ENCODE data around the gene NAPB.

Gene NAPB

DNA sequence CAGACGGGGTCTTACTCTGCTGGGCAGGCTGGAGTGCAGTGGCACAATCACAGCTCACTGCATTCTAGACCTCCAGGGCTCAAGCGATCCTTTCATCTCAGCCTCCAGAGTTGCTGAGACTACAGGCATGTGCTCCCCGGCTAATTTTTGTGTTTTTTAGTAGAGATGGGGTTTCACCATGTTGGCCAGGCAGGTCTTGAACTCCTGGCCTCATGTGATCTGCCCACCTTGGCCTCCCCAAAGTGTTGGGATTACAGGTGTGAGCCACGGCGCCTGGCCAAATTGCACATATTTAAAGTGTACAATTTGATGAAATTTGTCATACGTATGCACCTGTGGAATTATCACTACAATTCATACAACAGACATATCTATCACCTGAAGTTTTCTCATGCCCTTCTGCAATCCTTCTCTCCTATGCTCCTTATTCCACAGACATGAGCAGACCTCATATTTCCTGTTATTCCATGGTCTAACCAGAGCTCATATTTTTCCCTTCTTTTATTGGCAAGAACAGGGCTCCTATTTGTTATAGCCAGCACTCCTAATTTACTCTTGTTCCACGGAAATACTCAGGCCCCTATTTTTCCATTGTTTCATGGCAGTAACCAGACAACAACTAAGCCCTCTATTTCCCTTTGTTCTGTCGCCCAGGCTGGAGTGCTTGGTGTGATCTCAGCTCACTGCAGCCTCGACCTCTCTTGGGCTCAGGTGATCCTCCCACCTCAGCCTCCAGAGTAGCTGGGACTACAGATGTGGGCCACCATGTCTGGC, 16.0 kb upstream of the NAPB start:
- DNase-seq, result no peak

GRCh38 chr20:23436681-23437080, 15.4 kb upstream of the NAPB start:
- no peak for DNase-seq

DNA sequence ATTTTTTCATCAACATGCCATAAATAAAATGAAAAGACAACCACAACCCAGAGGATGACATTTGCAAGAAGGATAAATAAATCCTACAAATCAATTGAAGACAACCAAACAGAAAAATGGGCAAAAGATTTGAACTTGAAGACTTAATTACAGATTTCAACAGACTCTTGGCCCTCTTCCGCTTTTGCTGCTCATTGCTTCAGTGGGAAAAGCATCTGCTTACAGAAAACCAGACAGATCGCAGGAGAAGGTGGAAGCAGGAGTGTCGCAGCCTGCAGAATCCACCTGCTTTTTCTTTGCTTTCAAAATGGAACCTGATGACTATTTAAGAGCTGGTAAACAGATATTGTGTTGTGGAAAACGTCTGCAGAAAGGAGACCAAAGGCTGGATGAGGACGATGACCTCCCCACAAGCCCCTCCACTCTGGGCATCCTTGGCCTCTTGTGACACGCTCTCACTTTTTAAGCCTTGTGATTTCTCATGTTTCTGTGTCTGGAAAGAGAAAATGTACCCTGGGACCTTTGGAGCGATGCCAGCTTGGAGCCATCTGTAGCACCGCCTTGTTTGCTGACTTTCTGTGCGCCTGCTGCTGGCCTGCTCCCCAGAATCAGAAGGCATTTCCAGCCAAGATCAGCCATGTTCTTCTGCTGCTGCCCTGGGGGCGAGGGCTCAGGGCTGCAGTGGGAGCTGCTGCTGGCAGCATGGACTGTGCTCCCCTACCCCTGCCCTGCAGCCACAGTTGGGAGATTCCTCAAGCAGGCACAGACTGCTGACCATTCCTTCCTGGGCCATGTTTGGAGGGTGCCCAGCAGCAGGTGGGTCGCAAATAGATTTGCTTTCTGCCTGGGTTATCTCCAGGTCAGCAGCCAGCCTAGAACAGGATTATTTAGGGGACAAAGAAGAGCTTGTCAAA, 14.6 kb upstream of the NAPB start:
- no peak for DNase-seq

GRCh38 chr20:23434521-23435313, 13.4 kb upstream of the NAPB start:
- no peak for DNase-seq

DNA sequence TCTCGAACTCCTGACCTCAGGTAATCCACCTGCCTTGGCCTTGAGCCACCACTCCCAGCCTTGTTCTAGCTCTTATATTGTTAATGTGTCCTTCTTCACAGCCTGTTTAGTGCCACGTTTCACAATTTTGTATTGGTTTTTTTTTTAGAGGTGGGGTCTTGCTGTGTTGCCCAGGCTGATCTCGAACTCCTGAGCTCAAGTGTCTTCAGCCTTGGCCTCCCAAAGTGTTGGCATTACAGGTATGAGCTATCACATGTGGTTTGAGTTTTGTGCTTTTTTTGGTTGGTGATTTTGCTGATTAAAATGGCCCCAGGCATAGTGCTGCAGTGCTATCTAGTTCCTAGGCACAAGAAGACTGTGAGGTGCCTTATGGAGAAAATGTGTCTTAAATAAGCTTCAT, 12.3 kb upstream of the NAPB start:
- DNase-seq, result no peak

GRCh38 chr20:23425129-23425528, 3.8 kb upstream of the NAPB start:
- no peak for DNase-seq

- peak; percentile 53 for DNase-seq
These were observed 1.0 kb downstream of the NAPB start for GRCh38 chr20:23419995-23420901.

DNA sequence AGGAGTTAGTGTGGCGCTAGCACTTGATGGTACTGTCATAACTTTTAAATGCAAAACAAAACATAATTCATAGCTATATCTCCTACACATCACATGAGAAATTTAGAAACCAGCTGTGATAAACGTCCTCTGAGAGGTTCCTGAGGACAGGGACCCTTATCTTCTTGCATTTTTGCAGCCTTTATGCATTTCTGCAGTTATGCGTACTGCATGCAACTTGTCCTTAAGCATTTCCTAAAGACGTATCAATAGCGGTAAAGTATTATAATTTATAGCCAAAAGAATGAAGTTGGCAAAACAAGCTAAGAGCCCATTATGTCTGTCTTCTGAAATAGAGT, 1.7 kb downstream of the NAPB start:
- no peak for DNase-seq

DNA sequence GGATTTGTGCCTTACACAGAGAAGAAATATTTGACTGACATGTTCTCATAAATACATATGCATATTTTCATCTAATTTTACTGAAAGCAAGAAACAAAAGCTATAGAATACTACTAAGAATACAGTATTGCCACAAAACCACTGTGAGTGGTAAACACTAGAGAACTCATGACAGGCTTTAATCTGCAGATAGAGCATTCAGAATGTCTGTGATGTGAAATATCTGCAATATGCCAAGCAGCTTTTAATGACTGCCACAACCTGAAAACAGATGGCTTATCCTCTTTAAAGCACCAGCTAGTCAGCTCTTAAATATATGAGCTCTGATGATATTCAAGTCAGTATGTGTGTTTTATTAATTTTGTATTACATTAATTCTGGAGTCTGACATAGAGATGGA, 3.4 kb downstream of the NAPB start:
- no peak for DNase-seq

- peak; percentile 29 for DNase-seq
These were observed 5.2 kb downstream of the NAPB start for GRCh38 chr20:23415959-23416583.

DNA sequence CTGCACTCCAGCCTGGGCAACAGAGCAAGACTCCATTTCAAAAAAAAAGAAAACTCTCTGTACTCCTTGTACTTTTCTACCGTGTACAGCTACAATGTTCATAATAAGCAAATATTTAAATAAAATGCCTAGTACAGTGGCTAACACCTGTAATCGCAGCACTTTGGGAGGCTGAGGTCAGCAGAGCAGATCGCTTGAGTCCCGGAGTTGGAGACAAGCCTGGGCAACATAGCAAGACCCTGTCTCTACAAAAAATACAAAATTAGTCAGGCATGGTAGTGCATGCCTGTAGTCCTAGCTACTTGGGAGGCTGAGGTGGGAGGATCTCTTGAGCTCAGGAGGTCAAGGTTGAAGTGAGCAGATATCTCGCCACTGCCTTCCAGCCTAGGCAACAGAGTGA, 5.7 kb downstream of the NAPB start:
- no peak for DNase-seq

GRCh38 chr20:23414526-23415188, 6.6 kb downstream of the NAPB start:
- no peak for DNase-seq

- no peak for DNase-seq
These were observed 7.3 kb downstream of the NAPB start for GRCh38 chr20:23413862-23414422.

DNA sequence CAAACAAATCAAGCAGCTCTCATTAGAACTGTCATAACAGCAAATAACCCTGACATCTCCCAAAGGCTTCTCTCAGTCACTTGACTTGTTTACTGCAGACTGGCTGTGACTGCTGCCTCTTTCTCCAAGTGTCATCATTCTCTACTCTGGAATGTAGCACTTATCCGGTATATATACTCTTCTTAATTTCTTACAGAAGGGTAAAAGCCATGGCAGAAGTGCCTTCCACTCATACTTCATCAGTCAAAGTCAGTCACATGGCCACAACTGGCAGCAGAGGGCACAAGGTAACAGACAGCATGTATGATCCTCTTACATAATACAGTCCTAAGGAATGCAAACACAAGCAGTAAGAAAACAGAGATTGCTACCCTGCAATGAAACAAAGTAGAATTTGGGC, 9.3 kb downstream of the NAPB start:
- no peak for DNase-seq

GRCh38 chr20:23410916-23411695, 10.2 kb downstream of the NAPB start:
- no peak for DNase-seq

- no peak for DNase-seq
These were observed 11.5 kb downstream of the NAPB start for GRCh38 chr20:23409800-23410199.

DNA sequence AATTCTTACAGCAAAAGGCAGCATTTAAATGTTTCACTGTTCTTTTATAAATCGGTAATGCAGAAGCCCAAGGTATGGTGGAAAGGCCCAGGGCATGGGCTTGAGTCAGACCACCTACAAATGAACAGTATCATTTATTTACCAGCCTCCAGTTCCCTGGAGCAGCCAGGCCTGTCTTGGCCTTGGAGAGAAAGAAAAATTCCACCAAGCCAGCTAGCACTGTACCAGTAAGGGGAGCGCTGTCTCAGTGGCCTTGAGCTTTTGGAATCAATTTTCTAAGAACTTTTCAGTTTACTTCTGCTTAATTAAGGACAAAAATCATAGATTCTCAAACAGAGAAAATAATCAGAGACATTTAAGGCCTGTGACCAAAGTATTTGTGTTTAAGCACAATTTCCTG, 12.3 kb downstream of the NAPB start:
- DNase-seq, result no peak

GRCh38 chr20:23407781-23408464, 13.4 kb downstream of the NAPB start:
- DNase-seq, result peak; percentile 38

- no peak for DNase-seq
These were observed 14.4 kb downstream of the NAPB start for GRCh38 chr20:23406880-23407279.

DNA sequence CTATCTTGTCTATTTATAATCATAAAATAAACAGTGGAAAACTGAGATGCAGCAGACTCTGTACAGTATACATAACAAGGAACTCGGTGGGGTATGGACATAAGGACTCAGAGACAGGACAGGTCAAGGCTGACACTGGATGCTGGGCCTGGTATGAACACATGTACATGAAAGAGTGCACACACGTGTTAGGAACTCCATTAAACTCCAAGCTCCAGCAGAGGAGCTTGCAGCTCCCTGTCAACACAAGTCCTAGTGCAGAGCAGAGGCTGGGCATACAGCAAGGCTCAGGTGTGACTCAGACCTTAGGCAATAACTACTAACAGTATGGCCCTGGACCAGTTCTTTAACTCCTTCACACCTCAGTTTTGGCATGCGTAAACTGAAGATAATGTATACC, 17.1 kb downstream of the NAPB start:
- DNase-seq, result no peak
